ENCODE results near the gene ARHGAP32. TPM values are rescaled to one million over a fixed set of nuclear protein-coding genes. Genes with fewer than 3 reads are reported as not detected.

The ARHGAP32 gene
- polyA plus RNA-seq, 1 experiment = 6.1 TPM

GRCh38 chr11:128934351-128934750 is 257.8 kb downstream of the ARHGAP32 start:
- ChIA-PET CTCF (interaction anchor here (1.0 to 1.6 kb wide), 2 partner anchors 9 to 15 kb away, joined by 3 to 5 read pairs; no protein-coding TSS in a partner anchor), POLR2A (no interaction called here)
- TF ChIP-seq, protein P1, sequence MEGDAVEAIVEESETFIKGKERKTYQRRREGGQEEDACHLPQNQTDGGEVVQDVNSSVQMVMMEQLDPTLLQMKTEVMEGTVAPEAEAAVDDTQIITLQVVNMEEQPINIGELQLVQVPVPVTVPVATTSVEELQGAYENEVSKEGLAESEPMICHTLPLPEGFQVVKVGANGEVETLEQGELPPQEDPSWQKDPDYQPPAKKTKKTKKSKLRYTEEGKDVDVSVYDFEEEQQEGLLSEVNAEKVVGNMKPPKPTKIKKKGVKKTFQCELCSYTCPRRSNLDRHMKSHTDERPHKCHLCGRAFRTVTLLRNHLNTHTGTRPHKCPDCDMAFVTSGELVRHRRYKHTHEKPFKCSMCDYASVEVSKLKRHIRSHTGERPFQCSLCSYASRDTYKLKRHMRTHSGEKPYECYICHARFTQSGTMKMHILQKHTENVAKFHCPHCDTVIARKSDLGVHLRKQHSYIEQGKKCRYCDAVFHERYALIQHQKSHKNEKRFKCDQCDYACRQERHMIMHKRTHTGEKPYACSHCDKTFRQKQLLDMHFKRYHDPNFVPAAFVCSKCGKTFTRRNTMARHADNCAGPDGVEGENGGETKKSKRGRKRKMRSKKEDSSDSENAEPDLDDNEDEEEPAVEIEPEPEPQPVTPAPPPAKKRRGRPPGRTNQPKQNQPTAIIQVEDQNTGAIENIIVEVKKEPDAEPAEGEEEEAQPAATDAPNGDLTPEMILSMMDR (IDR thresholded peaks at IDR 0.05; ENCODE audit: insufficient read depth, low read depth, low read length) = no peak
- no peak for DNase-seq (ENCODE audit: low read depth)
- Histone ChIP-seq H3K36me3 (ENCODE audit: control insufficient read depth, insufficient read depth, low read length) (no peaks in the 10 kb centered on the region), H3K27me3 (ENCODE audit: control insufficient read depth, insufficient read depth, low read length) (peaks cover 6% of the 10 kb centered on the region; the same call in 1 of the 2 replicates), H3K4me3 (ENCODE audit: low read depth, low read length) (no peak overlapping the region)

DNA sequence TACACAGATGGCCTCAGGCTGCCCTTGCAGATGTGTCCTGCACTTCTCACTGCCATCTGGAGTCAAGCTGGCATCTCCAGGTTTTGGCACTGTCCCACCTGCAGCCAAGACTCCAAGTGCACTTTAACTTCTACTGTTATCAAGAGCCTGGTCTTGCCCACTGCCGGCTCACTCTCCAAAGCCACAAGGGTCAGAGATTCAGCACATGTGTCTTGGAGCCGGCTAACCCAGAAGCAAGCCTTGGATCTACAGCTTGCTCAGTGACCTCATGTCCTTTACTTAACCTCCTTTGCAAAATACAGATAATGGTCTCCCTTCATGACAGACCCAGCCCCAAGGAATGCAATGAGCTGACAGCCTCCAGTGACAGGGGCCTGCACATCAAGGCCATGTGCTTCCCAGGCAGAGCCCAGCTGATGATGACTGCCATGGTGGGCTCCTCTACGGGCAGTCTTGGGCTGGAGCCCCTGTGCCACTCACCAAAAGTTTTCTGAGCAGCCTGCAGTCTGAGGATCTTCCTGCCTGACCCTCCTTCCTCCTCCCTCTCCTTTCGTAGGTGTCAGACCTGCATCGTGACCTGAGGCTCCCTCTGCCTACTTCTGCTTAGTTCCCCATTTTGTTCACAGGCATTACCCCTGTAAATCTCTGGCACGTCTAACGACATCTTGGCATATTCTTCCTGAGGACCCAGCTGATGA is 258.5 kb downstream of the ARHGAP32 start:
- CTCF ChIA-PET = interaction anchor here (0.8 to 1.6 kb wide), 5 partner anchors 9 to 578 kb away, joined by 3 to 5 read pairs (median 3); no protein-coding TSS in a partner anchor
- DNase-seq (ENCODE audit: low read depth) = no peak

GRCh38 chr11:128931668-128932067 is 260.5 kb downstream of the ARHGAP32 start:
- H3K4me3 ChIP-seq (ENCODE audit: low read depth, low read length) = no peak overlapping the region
- no peak for DNase-seq (ENCODE audit: low read depth)
- H3K27me3 ChIP-seq (ENCODE audit: control insufficient read depth, insufficient read depth, low read length) = peaks cover 4% of the 10 kb centered on the region
- TF ChIP-seq, protein P1 (IDR thresholded peaks at IDR 0.05; ENCODE audit: insufficient read depth, low read depth, low read length) = no peak
- no peaks in the 10 kb centered on the region for H3K36me3 ChIP-seq (ENCODE audit: control insufficient read depth, insufficient read depth, low read length)
- ChIA-PET POLR2A (no interaction called here), CTCF (interaction anchor here (1.1 kb wide), 1 partner anchor 101 kb away, joined by 3 read pairs; no protein-coding TSS in a partner anchor)

More for the DNA sequence above, 258.5 kb downstream of the ARHGAP32 start:
- TF ChIP-seq, protein P1 (IDR thresholded peaks at IDR 0.05; ENCODE audit: insufficient read depth, low read depth, low read length) = no peak
- H3K27me3 ChIP-seq (ENCODE audit: control insufficient read depth, insufficient read depth, low read length) = peaks cover 6% of the 10 kb centered on the region; the same call in 1 of the 2 replicates
- no peaks in the 10 kb centered on the region for H3K36me3 ChIP-seq (ENCODE audit: control insufficient read depth, insufficient read depth, low read length)
- POLR2A ChIA-PET = no interaction called here
- no peak overlapping the region for H3K4me3 ChIP-seq (ENCODE audit: low read depth, low read length)

DNA sequence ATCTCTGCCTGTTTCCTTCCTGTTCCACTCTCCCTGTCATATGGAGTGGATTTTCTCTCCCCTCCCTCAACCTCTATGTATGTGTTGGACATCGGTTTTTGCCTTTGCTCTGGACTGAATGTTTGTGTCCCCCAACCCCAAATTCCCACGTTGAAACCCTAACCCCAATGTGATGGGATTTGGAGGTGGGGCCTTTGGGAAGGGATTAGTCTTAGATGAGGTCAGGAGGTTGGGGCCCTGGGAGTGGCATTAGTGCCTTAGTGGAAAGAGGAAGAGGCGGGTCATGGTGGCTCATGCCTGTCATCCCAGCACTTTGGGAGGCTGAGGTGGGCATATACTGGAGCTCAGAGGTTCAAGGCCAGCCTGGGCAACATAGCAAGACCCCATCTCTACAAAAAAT is 261.1 kb downstream of the ARHGAP32 start:
- CTCF ChIA-PET = interaction anchor here (1.1 kb wide), 1 partner anchor 101 kb away, joined by 3 read pairs; no protein-coding TSS in a partner anchor
- no peak for DNase-seq (ENCODE audit: low read depth)
- Histone ChIP-seq H3K4me3 (ENCODE audit: low read depth, low read length) (no peak overlapping the region), H3K27me3 (ENCODE audit: control insufficient read depth, insufficient read depth, low read length) (peaks cover 5% of the 10 kb centered on the region), H3K36me3 (ENCODE audit: control insufficient read depth, insufficient read depth, low read length) (no peaks in the 10 kb centered on the region)
- POLR2A ChIA-PET = no interaction called here
- TF ChIP-seq, protein P1 (IDR thresholded peaks at IDR 0.05; ENCODE audit: insufficient read depth, low read depth, low read length) = no peak

- ChIA-PET CTCF (interaction anchor here (1.0 to 1.1 kb wide), 2 partner anchors 7 to 772 kb away, joined by 3 read pairs; no protein-coding TSS in a partner anchor), POLR2A (no interaction called here)
- Histone ChIP-seq H3K27me3 (ENCODE audit: control insufficient read depth, insufficient read depth, low read length) (peaks cover 9% of the 10 kb centered on the region), H3K36me3 (ENCODE audit: control insufficient read depth, insufficient read depth, low read length) (no peaks in the 10 kb centered on the region), H3K4me3 (ENCODE audit: low read depth, low read length) (no peak overlapping the region)
- no peak for DNase-seq (ENCODE audit: low read depth)
- TF ChIP-seq, protein P1 (IDR thresholded peaks at IDR 0.05; ENCODE audit: insufficient read depth, low read depth, low read length) = no peak
These were observed 262.1 kb downstream of the ARHGAP32 start for GRCh38 chr11:128929991-128930390.
